B cell (primary cell): Measurements from ENCODE around the gene SON. TPM values are rescaled to one million over a fixed set of nuclear protein-coding genes. Genes with fewer than 3 reads are reported as not detected.

ENCODE experiments used
- ATAC-seq: fragments of 200-7000 bp; cut with Tn5 transposase; one replicate; pipeline ENCODE4 v1.10.0; 2021; ENCODE audit warnings: low read depth, mild to moderate bottlenecking, moderate number of reproducible peaks, moderate library complexity
- CTCF ChIA-PET: fragments of 350-600 bp; sonication (Branson Sonifier 250); formaldehyde crosslinking; loops from one replicate; lab custom pipeline; 2021; ENCODE audit warnings: antibody characterized with exemption, inconsistent platforms; lab: Charles Lee
- POLR2A ChIA-PET: fragments of 350-600 bp; sonication (Branson Sonifier 250); formaldehyde crosslinking; loops from one replicate; lab custom pipeline; 2021; ENCODE audit warnings: antibody characterized with exemption; lab: Charles Lee
- DNase-seq: peaks from one replicate; pipeline ENCODE4 v3.0.0; 2013
- H2AFZ ChIP-seq: 2 replicates; pipeline ENCODE4 v1.6.1; 2012; ENCODE audit warnings: mild to moderate bottlenecking, low read depth, low read length; ENCODE audit not compliant: insufficient read depth, poor library complexity, severe bottlenecking
- H3K27ac ChIP-seq, 2 donors: 1 replicate in 1 of 2; 2 replicates in 1 of 2; pipeline ENCODE4 v1.5.1; 2012 to 2013; ENCODE audit warnings: low read length in 2 of 2, mild to moderate bottlenecking in 2 of 2, moderate library complexity in 1 of 2
- H3K27me3 ChIP-seq, 4 experiments: fragments of 200-600 bp in 1 of 4; sonication (generic) in 1 of 4; replicated peaks in 1 of 4; 1 replicate in 2 of 4; 2 replicates in 2 of 4; pipeline versions ENCODE4 v1.6.1 to v1.7.0; 2013 to 2016; ENCODE audit warnings: low read length in 3 of 4, mild to moderate bottlenecking in 2 of 4, mixed read lengths in 1 of 4, moderate library complexity in 1 of 4; ENCODE audit not compliant: insufficient read depth in 4 of 4, control insufficient read depth in 3 of 4; ENCODE audit errors: control extremely low read depth in 1 of 4
- H3K36me3 ChIP-seq, 2 experiments: replicated peaks in 1 of 2; 1 replicate in 1 of 2; 2 replicates in 1 of 2; pipeline versions ENCODE4 v1.6.1 to v1.7.1; 2013; ENCODE audit warnings: low read length in 1 of 2; ENCODE audit not compliant: insufficient read depth in 2 of 2, control insufficient read depth in 1 of 2; ENCODE audit errors: control extremely low read depth in 1 of 2, extremely low read depth in 1 of 2
- H3K4me1 ChIP-seq, 2 donors: fragments of 200-600 bp in 1 of 2; sonication (generic) in 1 of 2; 1 replicate in 1 of 2; 2 replicates in 1 of 2; pipeline versions ENCODE4 v1.5.1 to v1.6.1; 2013 to 2017; ENCODE audit warnings: low read length in 2 of 2; ENCODE audit not compliant: control insufficient read depth in 2 of 2, insufficient read depth in 2 of 2
- H3K4me2 ChIP-seq: replicated peaks from 2 replicates; pipeline ENCODE3; 2012; ENCODE audit warnings: mild to moderate bottlenecking, low read depth, low read length; ENCODE audit not compliant: poor library complexity, severe bottlenecking
- H3K4me3 ChIP-seq, 5 experiments: fragments of 200-600 bp in 1 of 5; sonication (generic) in 1 of 5; 1 replicate in 3 of 5; 2 replicates in 2 of 5; pipeline versions ENCODE4 v1.5.1 to v1.7.0; 2011 to 2016; ENCODE audit warnings: low read length in 4 of 5, mild to moderate bottlenecking in 4 of 5, low read depth in 2 of 5, control low read depth in 1 of 5, moderate library complexity in 1 of 5; ENCODE audit not compliant: insufficient read depth in 1 of 5; ENCODE audit errors: control extremely low read depth in 1 of 5, extremely low read depth in 1 of 5
- H3K79me2 ChIP-seq: fragments of 200-600 bp; sonication (generic); one replicate; pipeline ENCODE4 v1.6.0; 2016; ENCODE audit warnings: low read length; ENCODE audit not compliant: control insufficient read depth, insufficient read depth
- H3K9ac ChIP-seq: fragments of 200-600 bp; sonication (generic); 2 replicates; pipeline ENCODE4 v1.6.1; 2017; ENCODE audit warnings: mild to moderate bottlenecking, low read length, moderate library complexity
- H3K9me3 ChIP-seq, 3 donors: one replicate each; pipeline versions ENCODE4 v1.6.1 to v1.7.1; 2013; ENCODE audit warnings: low read length in 2 of 3; ENCODE audit not compliant: control insufficient read depth in 2 of 3, insufficient read depth in 1 of 3; ENCODE audit errors: control extremely low read depth in 1 of 3
- H4K20me1 ChIP-seq: 2 replicates; pipeline ENCODE4 v1.6.0; 2012; ENCODE audit warnings: mild to moderate bottlenecking, low read length; ENCODE audit not compliant: insufficient read depth, control insufficient read depth, poor library complexity, severe bottlenecking
- H3K27ac Mint-ChIP-seq: one replicate; pipeline ENCODE4 v1.8.0; 2021; ENCODE audit warnings: mixed read lengths
- H3K27me3 Mint-ChIP-seq: one replicate; pipeline ENCODE4 v1.8.0; 2021; ENCODE audit warnings: mixed read lengths
- H3K4me1 Mint-ChIP-seq: one replicate; pipeline ENCODE4 v1.8.0; 2021; ENCODE audit warnings: mixed read lengths
- H3K4me3 Mint-ChIP-seq: one replicate; pipeline ENCODE4 v1.8.0; 2021; ENCODE audit warnings: mixed read lengths
- H3K9me3 Mint-ChIP-seq: one replicate; pipeline ENCODE4 v1.8.0; 2022; ENCODE audit warnings: mixed read lengths; ENCODE audit not compliant: insufficient read depth
- EZH2 ChIP-seq: IDR thresholded peaks from 2 replicates; pipeline ENCODE4 v1.6.1; 2012; ENCODE audit warnings: borderline replicate concordance, low read depth, mild to moderate bottlenecking, moderate library complexity, low read length; ENCODE audit not compliant: insufficient read depth, poor library complexity, severe bottlenecking
- WGBS: methylation state at CpG from one replicate; pipeline ENCODE4 v1.1.5; 2013; ENCODE audit warnings: missing lambda C conversion rate; ENCODE audit not compliant: insufficient coverage; 5-methylcytosine and 5-hydroxymethylcytosine counted together
- intact Hi-C: fragments of 100-400 bp; cut with micrococcal nuclease; formaldehyde crosslinking; loops from one replicate; pipeline ENCODE4 v1.10.0; 2022
- polyA plus RNA-seq: library from polyadenylated mRNA; depleted of rRNA; stranded (reverse); fragments of >200 nt; gene quantifications from 2 replicates; pipeline ENCODE4 v1.2.3, GENCODE V29; 2012
- total RNA-seq, 2 donors: library from RNA; stranded (reverse); fragments of 120-200 nt in 1 of 2; gene quantifications; 1 replicate in 1 of 2; 2 replicates in 1 of 2; pipeline versions ENCODE4 v1.2.3 to v1.2.4, GENCODE V29; 2013 to 2022
- TF ChIP-seq, protein P1 (sequence below): fragments of 200-600 bp; IDR thresholded peaks from one replicate; pipeline ENCODE4 v1.8.0; 2022; ENCODE audit warnings: antibody characterized with exemption, mild to moderate bottlenecking

SON gene
- total and polyA plus RNA-seq, 2 donors (not counting 1 experiment from before 2014, with no cell fraction given), result 92.0 to 463 TPM

DNA sequence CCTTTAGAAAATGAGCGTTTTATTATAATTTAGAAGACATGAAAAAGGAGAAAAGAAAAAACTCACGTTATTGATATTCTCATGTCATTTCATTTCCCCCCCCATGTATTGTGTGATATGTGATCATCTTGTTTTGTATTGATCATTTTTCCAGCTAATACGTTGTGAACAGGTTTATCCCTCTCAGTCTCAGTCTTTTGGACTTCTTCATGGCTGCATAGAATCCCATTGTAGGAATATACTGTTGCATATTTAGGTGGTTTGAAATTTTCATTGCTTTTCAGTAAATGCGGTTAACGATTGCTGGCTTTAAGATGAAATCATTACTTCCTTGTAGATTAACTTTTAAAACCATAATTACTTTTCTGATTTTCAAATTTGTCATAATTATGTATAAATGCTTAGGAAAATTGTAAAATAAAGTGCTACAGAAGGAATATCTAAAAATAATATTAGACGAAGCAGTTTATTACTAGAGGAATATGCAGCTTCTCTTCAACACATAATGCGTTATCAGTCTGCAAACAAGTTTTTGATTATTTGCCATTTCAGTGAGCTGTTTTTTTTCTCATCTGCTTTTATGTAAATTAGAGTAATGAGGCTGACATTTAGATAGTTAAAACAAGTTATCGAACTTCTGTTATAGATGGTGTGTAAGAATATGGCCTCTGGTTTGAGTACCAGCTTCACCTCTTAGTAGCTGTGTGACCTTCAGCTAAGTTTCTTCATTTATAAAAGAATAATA is 1.8 kb downstream of the SON start:
- Histone ChIP-seq H3K4me1 (peaks cover 17 to 31% of the 10 kb centered on the region in 2 donors), H4K20me1 (peaks cover 54% of the 10 kb centered on the region), H2AFZ (no peak overlapping the region), H3K9ac (peak overlapping the region; percentile 98), H3K27me3 (no peaks in the 10 kb centered on the region), H3K4me2 (peak overlapping the region; percentile 82), H3K36me3 (peaks cover 0 to 21% of the 10 kb centered on the region in 2 experiments), H3K79me2 (peaks cover 88% of the 10 kb centered on the region), H3K27ac (peak overlapping the region in 1 of 2 donors; percentile 0), H3K4me3 (peak overlapping the region; percentile 69 to 99 (median 89)), H3K9me3 (no peaks in the 10 kb centered on the region)
- H3K27ac Mint-ChIP-seq, result peak overlapping the region; percentile 99
- CTCF ChIA-PET, result interaction anchor here (1.2 to 1.3 kb wide), 2 partner anchors 13 to 64 kb away, joined by 3 read pairs; no protein-coding TSS in a partner anchor
- no peak for DNase-seq
- no peaks in the 10 kb centered on the region for H3K27me3 Mint-ChIP-seq
- peaks cover 49% of the 10 kb centered on the region for H3K4me1 Mint-ChIP-seq
- peak overlapping the region; percentile 97 for H3K4me3 Mint-ChIP-seq
- no CpG with 5 or more reads among the region's 8 CpGs for WGBS
- POLR2A ChIA-PET, result no interaction called here
- H3K9me3 Mint-ChIP-seq, result no peaks in the 10 kb centered on the region
- intact Hi-C loops, result loop anchor here (5.0 kb wide), 4 partner anchors 217 to 1073 kb away; partner anchors contain the start of genes CFAP298 and RCAN1
- TF ChIP-seq, protein P1, sequence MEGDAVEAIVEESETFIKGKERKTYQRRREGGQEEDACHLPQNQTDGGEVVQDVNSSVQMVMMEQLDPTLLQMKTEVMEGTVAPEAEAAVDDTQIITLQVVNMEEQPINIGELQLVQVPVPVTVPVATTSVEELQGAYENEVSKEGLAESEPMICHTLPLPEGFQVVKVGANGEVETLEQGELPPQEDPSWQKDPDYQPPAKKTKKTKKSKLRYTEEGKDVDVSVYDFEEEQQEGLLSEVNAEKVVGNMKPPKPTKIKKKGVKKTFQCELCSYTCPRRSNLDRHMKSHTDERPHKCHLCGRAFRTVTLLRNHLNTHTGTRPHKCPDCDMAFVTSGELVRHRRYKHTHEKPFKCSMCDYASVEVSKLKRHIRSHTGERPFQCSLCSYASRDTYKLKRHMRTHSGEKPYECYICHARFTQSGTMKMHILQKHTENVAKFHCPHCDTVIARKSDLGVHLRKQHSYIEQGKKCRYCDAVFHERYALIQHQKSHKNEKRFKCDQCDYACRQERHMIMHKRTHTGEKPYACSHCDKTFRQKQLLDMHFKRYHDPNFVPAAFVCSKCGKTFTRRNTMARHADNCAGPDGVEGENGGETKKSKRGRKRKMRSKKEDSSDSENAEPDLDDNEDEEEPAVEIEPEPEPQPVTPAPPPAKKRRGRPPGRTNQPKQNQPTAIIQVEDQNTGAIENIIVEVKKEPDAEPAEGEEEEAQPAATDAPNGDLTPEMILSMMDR, result no peak
- TF ChIP-seq EZH2, result no peak
- ATAC-seq, result no peak

DNA sequence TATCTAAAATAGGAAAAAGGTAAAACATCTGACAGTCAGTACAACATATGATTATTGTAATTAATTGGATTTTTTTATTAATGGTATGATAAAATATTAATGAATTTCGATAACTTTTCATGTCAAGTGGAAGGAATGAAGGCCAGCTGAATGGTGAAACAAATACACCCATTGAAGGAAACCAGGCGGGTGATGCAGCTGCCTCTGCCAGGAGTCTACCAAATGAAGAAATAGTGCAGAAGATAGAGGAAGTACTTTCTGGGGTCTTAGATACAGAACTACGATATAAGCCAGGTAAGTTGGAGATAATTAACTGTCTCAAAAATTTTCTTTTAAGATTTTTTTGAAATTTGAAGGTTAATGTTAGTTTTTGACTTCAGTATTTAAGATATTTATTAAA is 3.2 kb downstream of the SON start:
- H3K9ac ChIP-seq, result no peak overlapping the region
- H4K20me1 ChIP-seq, result peaks cover 69% of the 10 kb centered on the region
- ATAC-seq (no peak), DNase-seq (no peak)
- H3K36me3 ChIP-seq, result peaks cover 0 to 36% of the 10 kb centered on the region in 2 experiments
- ChIA-PET POLR2A (interaction anchor here (0.6 kb wide), 1 partner anchor 99 kb away, joined by 5 read pairs; no protein-coding TSS in a partner anchor), CTCF (no interaction called here)
- Mint-ChIP-seq H3K4me1 (peaks cover 44% of the 10 kb centered on the region), H3K27me3 (no peaks in the 10 kb centered on the region), H3K27ac (peak overlapping the region; percentile 27), H3K4me3 (no peak overlapping the region), H3K9me3 (no peaks in the 10 kb centered on the region)
- 43% methylated on average over 1 of the region's 3 CpGs for WGBS
- intact Hi-C loops, result loop anchor here (2.0 kb wide), 1 partner anchor 15 kb away; no protein-coding TSS in a partner anchor
- no peaks in the 10 kb centered on the region for H3K27me3 ChIP-seq
- H3K79me2 ChIP-seq, result peaks cover 89% of the 10 kb centered on the region
- H3K4me3 ChIP-seq, result no peak overlapping the region
- no peaks in the 10 kb centered on the region for H3K9me3 ChIP-seq
- peaks cover 13 to 30% of the 10 kb centered on the region in 2 donors for H3K4me1 ChIP-seq
- peak overlapping the region; percentile 82 for H3K4me2 ChIP-seq
- no peak overlapping the region for H2AFZ ChIP-seq
- TF ChIP-seq, protein P1, result no peak
- no peak for TF ChIP-seq EZH2
- H3K27ac ChIP-seq, result peak overlapping the region in 1 of 2 donors; percentile 45
